H1 (cell line): ENCODE data around the gene OR6N2.

ENCODE experiments used
- CHD1 ChIP-seq: IDR thresholded peaks from 2 replicates; pipeline ENCODE4 v1.6.1; 2012; ENCODE audit warnings: low read depth, low read length, improper control_type of control experiment
- CREB1 ChIP-seq: IDR thresholded peaks from 2 replicates; pipeline ENCODE4 v1.6.1; 2012; ENCODE audit warnings: inconsistent platforms
- E2F6 ChIP-seq: IDR thresholded peaks from 2 replicates; pipeline ENCODE4 v1.6.1; 2012; ENCODE audit warnings: inconsistent platforms
- EZH2 ChIP-seq: fragments of 200-600 bp; sonication (generic); IDR thresholded peaks from 2 replicates; pipeline ENCODE4 v1.7.1; 2012; ENCODE audit warnings: low read depth, mild to moderate bottlenecking, moderate library complexity, low read length, inconsistent platforms; ENCODE audit not compliant: severe bottlenecking
- KDM5A ChIP-seq: fragments of 200-600 bp; IDR thresholded peaks from 2 replicates; pipeline ENCODE4 v1.7.1; 2012; ENCODE audit warnings: mild to moderate bottlenecking, low read length, inconsistent platforms, mixed read lengths
- POLR2A ChIP-seq, 2 experiments: IDR thresholded peaks; 1 replicate in 1 of 2; 2 replicates in 1 of 2; pipeline ENCODE4 v1.6.1; 2011; ENCODE audit warnings: low read depth in 2 of 2, low read length in 2 of 2, mild to moderate bottlenecking in 2 of 2; ENCODE audit errors: control extremely low read depth in 1 of 2
- POU5F1 ChIP-seq: IDR thresholded peaks from 2 replicates; pipeline ENCODE4 v1.6.1; 2011; ENCODE audit warnings: low read depth, mild to moderate bottlenecking, low read length, moderate library complexity
- RAD21 ChIP-seq, 2 experiments: IDR thresholded peaks in 1 of 2; conservative IDR thresholded peaks in 1 of 2; 2 replicates each; pipeline ENCODE4 v1.6.1; 2011; ENCODE audit warnings: low read depth in 2 of 2, low read length in 2 of 2, improper control_type of control experiment in 1 of 2, inconsistent platforms in 1 of 2, mild to moderate bottlenecking in 1 of 2, moderate library complexity in 1 of 2
- SRF ChIP-seq: IDR thresholded peaks from 2 replicates; pipeline ENCODE4 v1.6.1; 2011; ENCODE audit warnings: mild to moderate bottlenecking, low read depth, low read length, moderate library complexity
- YY1 ChIP-seq: IDR thresholded peaks from 2 replicates; pipeline ENCODE4 v1.6.1; 2011; ENCODE audit warnings: low read depth, mild to moderate bottlenecking, low read length
- TF ChIP-seq, protein P1 (sequence below), 3 experiments: IDR thresholded peaks; 1 replicate in 2 of 3; 2 replicates in 1 of 3; pipeline versions ENCODE4 v1.5.1 to v1.6.1; 2011; ENCODE audit warnings: low read length in 3 of 3, mild to moderate bottlenecking in 3 of 3, inconsistent platforms in 2 of 3, low read depth in 1 of 3, moderate library complexity in 1 of 3; ENCODE audit not compliant: insufficient read depth in 1 of 3; ENCODE audit errors: control extremely low read depth in 1 of 3

GRCh38 chr1:158813164-158813563 is 32.2 kb upstream of the OR6N2 start:
- TF ChIP-seq POLR2A (IDR thresholded peaks at IDR 0.05; ENCODE audit: control extremely low read depth in 1 of 2, low read depth in 2 of 2, low read length in 2 of 2): no peak
- TF ChIP-seq, protein P1, sequence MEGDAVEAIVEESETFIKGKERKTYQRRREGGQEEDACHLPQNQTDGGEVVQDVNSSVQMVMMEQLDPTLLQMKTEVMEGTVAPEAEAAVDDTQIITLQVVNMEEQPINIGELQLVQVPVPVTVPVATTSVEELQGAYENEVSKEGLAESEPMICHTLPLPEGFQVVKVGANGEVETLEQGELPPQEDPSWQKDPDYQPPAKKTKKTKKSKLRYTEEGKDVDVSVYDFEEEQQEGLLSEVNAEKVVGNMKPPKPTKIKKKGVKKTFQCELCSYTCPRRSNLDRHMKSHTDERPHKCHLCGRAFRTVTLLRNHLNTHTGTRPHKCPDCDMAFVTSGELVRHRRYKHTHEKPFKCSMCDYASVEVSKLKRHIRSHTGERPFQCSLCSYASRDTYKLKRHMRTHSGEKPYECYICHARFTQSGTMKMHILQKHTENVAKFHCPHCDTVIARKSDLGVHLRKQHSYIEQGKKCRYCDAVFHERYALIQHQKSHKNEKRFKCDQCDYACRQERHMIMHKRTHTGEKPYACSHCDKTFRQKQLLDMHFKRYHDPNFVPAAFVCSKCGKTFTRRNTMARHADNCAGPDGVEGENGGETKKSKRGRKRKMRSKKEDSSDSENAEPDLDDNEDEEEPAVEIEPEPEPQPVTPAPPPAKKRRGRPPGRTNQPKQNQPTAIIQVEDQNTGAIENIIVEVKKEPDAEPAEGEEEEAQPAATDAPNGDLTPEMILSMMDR (IDR thresholded peaks at IDR 0.05; ENCODE audit: control extremely low read depth in 1 of 3, insufficient read depth in 1 of 3, low read depth in 1 of 3, low read length in 3 of 3): no peak
- TF ChIP-seq EZH2: no peak
- TF ChIP-seq RAD21 (IDR thresholded peaks at IDR 0.05 in 1 of 2, conservative IDR thresholded peaks at IDR 0.05 in 1 of 2; ENCODE audit: low read depth in 2 of 2, low read length in 2 of 2): no peak
- no peak for TF ChIP-seq YY1
- no peak for TF ChIP-seq SRF
- TF ChIP-seq E2F6: no peak
- TF ChIP-seq CREB1: no peak
- TF ChIP-seq POU5F1: no peak
- TF ChIP-seq CHD1: no peak
- TF ChIP-seq KDM5A: no peak
